Measurements from ENCODE around the gene GLB1L3.

DNA sequence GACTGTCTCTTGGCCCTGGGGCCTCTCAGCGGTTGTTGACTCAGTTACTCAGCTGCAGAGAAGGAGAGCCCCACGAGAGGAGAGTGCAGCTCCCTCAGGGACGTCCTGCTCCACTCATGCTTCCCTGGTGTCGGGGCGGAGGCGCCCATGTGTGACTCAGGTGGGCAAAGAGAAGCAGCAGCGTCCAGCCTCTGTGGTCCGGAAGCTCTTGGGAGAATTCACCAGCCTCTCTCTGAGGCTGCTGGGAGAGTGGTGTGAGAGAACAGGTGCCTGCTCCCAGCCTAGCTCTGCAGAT lies 81.3 kb downstream of the GLB1L3 start:
- TF ChIP-seq, protein P1, sequence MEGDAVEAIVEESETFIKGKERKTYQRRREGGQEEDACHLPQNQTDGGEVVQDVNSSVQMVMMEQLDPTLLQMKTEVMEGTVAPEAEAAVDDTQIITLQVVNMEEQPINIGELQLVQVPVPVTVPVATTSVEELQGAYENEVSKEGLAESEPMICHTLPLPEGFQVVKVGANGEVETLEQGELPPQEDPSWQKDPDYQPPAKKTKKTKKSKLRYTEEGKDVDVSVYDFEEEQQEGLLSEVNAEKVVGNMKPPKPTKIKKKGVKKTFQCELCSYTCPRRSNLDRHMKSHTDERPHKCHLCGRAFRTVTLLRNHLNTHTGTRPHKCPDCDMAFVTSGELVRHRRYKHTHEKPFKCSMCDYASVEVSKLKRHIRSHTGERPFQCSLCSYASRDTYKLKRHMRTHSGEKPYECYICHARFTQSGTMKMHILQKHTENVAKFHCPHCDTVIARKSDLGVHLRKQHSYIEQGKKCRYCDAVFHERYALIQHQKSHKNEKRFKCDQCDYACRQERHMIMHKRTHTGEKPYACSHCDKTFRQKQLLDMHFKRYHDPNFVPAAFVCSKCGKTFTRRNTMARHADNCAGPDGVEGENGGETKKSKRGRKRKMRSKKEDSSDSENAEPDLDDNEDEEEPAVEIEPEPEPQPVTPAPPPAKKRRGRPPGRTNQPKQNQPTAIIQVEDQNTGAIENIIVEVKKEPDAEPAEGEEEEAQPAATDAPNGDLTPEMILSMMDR (conservative IDR thresholded peaks at IDR 0.05; ENCODE audit: low read depth, low read length): no peak
- no peak for TF ChIP-seq RFX5 (IDR thresholded peaks at IDR 0.05; ENCODE audit: low read depth, low read length)
- no peak for TF ChIP-seq RAD21 (IDR thresholded peaks at IDR 0.05; ENCODE audit: low read length)
- TF ChIP-seq MAFK (IDR thresholded peaks at IDR 0.05; ENCODE audit: low read depth, low read length): no peak
- TF ChIP-seq POLR2A (IDR thresholded peaks at IDR 0.05; ENCODE audit: low read depth, low read length): no peak
- no peak for TF ChIP-seq MXI1 (IDR thresholded peaks at IDR 0.05; ENCODE audit: borderline replicate concordance, low read depth, low read length)

All from IMR-90 (cell line).